Gastrocnemius medialis (tissue), 4 donors: ENCODE measurements around the gene GPRIN3. TPM values are rescaled to one million over a fixed set of nuclear protein-coding genes. Genes with fewer than 3 reads are reported as not detected.

Experiments
- ATAC-seq, 2 donors: fragments of 150-250 bp; one replicate each; pipeline ENCODE4 v1.9.1; 2016
- DNase-seq, 2 donors: peaks; one replicate each; pipeline ENCODE4 v3.0.0-alpha.2; 2019
- H3K27ac ChIP-seq, 4 donors: fragments of 200-600 bp; sonication (generic); 1 replicate in 1 of 4; 2 replicates in 3 of 4; pipeline ENCODE4 v1.5.1; 2016 to 2018; ENCODE audit warnings: mild to moderate bottlenecking in 2 of 4, moderate library complexity in 1 of 4
- H3K27me3 ChIP-seq, 3 donors: fragments of 200-600 bp; sonication (generic) in 2 of 3; 1 replicate in 1 of 3; 2 replicates in 2 of 3; pipeline versions ENCODE4 v1.5.1 to v1.6.0; 2016 to 2019; ENCODE audit warnings: mild to moderate bottlenecking in 1 of 3, moderate library complexity in 1 of 3
- H3K36me3 ChIP-seq, 2 donors: fragments of 200-600 bp; sonication (generic) in 1 of 2; one replicate each; pipeline ENCODE4 v1.5.1; 2017 to 2018
- H3K4me1 ChIP-seq, 2 donors: fragments of 200-600 bp; sonication (generic) in 1 of 2; one replicate each; pipeline ENCODE4 v1.5.1; 2016 to 2017; ENCODE audit warnings: mild to moderate bottlenecking in 2 of 2
- H3K4me3 ChIP-seq, 4 donors: fragments of 200-600 bp; sonication (generic) in 3 of 4; 1 replicate in 1 of 4; 2 replicates in 3 of 4; pipeline ENCODE4 v1.5.1; 2016 to 2019; ENCODE audit warnings: mild to moderate bottlenecking in 2 of 4
- H3K9me3 ChIP-seq, 3 donors: fragments of 200-600 bp; sonication (generic) in 2 of 3; 1 replicate in 1 of 3; 2 replicates in 2 of 3; pipeline ENCODE4 v1.5.1; 2016 to 2019
- POLR2A ChIP-seq, 2 donors: fragments of 450-650 bp; IDR thresholded peaks; one replicate each; pipeline ENCODE4 v1.6.1; 2017; ENCODE audit warnings: antibody characterized with exemption in 2 of 2, mild to moderate bottlenecking in 2 of 2, moderate library complexity in 2 of 2
- in situ Hi-C, 4 donors: fragments of 200-750 bp; cut with MboI; loops; one replicate each; pipeline versions ENCODE4 v1.15.0 to v1.8.0; 2017; ENCODE audit warnings: low sequenced_read_pairs in 4 of 4
- intact Hi-C: fragments of 100-400 bp; cut with DNase I; formaldehyde crosslinking; loops from one replicate; pipeline ENCODE4 v1.15.1; 2023; ENCODE audit warnings: low total_unique reads
- total RNA-seq, 4 donors: library from RNA; depleted of rRNA; stranded (reverse); fragments of >200 nt; gene quantifications; one replicate each; pipeline versions ENCODE4 v1.1.0 to v1.2.3, GENCODE V29; 2016
- TF ChIP-seq, protein P1 (sequence below), 5 experiments: fragments of 450-650 bp in 3 of 5; fragments of 200-600 bp in 2 of 5; sonication (generic) in 2 of 5; IDR thresholded peaks in 4 of 5; conservative IDR thresholded peaks in 1 of 5; 1 replicate in 4 of 5; 2 replicates in 1 of 5; pipeline ENCODE4 v1.5.1; 2016 to 2019; ENCODE audit warnings: antibody characterized with exemption in 5 of 5, mild to moderate bottlenecking in 3 of 5, moderate library complexity in 3 of 5

GPRIN3 gene
- total RNA-seq, 4 donors from 2014 or later: 1.2 to 3.1 (median 1.8) TPM

DNA sequence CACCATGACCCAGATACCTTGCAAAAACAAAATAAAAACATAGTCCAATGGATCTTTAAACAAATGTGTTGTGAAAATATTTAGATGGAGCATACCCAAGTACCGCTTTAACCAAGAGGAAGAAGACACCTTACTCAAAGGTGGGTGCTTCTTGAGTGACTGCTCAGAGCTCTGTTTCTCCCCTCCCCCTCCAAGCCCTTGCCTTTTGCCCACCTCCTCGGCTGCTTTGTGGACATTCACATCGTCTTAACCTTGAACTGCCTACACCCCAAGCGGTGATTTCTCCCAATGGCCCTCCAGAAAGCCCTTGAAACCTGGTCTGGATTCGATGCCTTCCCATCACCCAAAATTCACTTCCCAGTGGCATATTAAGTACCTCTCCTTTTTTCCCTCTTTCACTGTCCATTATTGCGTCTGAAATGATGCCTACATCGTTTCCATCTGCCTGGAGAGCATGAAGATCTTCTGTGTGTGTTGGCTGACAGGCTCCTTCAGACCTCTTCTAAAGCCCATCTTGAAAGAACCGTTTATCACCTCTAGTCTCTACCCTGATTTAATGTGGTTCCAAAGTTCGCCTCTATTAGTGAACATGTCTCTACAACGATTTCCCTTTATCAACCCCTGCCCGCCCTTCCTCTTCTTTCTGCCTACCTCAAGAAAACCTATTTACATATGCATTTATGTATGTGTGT, 968 bp downstream of the GPRIN3 start:
- no peak for DNase-seq
- no peak for TF ChIP-seq POLR2A (IDR thresholded peaks at IDR 0.05)
- Histone ChIP-seq H3K4me3 (peak overlapping the region; percentile 54 to 74 (median 58)), H3K9me3 (no peaks in the 10 kb centered on the region), H3K4me1 (no peaks in the 10 kb centered on the region), H3K36me3 (no peaks in the 10 kb centered on the region), H3K27me3 (peaks cover 6 to 22% (median 14%) of the 10 kb centered on the region in 3 donors), H3K27ac (peak overlapping the region in 3 of 4 donors; percentile 34 to 56 (median 35))
- intact Hi-C loops (loop anchor here (10.0 kb wide), 1 partner anchor 108 kb away; no protein-coding TSS in a partner anchor), in situ Hi-C loops (no loop called here)
- no peak for ATAC-seq

DNA sequence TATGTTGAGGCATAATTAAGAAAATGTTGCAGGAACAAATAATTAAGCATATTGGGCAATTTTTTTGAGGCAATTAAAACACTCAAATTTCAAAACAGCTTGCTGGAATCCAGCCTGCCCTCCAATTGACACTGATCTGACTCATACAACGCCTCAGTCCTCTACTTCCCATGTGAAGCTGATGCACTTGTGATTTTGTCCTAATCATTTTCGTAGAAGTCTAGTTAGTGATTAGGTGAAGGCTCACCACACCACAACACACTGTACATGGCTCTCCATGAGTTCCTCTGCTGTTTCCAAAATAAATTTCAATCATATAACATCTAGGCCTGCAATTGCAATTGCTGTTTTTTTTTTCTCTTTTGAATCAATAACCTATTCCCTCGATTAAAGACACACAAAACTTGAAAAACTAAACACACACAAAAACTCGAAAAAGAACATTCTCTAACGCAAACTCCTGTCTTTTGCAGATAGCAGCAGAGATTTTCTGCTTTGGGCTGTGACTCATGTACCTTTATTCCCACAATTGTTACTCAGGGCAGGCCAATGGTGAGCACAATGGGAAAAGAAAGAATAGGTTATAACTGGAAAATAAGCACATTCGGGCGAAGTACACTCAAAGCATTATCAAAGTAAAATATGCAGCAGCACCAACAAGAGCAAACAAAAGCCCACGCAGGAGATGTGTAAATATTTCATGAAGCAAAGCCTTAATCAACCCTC, 1.7 kb downstream of the GPRIN3 start:
- no peaks in the 10 kb centered on the region for H3K36me3 ChIP-seq
- intact Hi-C loops (loop anchor here (10.0 kb wide), 1 partner anchor 109 kb away; no protein-coding TSS in a partner anchor), in situ Hi-C loops (no loop called here)
- H3K9me3 ChIP-seq: no peaks in the 10 kb centered on the region
- peak overlapping the region in 3 of 4 donors; percentile 54 to 74 (median 57) for H3K4me3 ChIP-seq
- ATAC-seq: no peak
- H3K27ac ChIP-seq: no peak overlapping the region
- H3K4me1 ChIP-seq: no peaks in the 10 kb centered on the region
- no peak for TF ChIP-seq POLR2A (IDR thresholded peaks at IDR 0.05)
- TF ChIP-seq, protein P1, sequence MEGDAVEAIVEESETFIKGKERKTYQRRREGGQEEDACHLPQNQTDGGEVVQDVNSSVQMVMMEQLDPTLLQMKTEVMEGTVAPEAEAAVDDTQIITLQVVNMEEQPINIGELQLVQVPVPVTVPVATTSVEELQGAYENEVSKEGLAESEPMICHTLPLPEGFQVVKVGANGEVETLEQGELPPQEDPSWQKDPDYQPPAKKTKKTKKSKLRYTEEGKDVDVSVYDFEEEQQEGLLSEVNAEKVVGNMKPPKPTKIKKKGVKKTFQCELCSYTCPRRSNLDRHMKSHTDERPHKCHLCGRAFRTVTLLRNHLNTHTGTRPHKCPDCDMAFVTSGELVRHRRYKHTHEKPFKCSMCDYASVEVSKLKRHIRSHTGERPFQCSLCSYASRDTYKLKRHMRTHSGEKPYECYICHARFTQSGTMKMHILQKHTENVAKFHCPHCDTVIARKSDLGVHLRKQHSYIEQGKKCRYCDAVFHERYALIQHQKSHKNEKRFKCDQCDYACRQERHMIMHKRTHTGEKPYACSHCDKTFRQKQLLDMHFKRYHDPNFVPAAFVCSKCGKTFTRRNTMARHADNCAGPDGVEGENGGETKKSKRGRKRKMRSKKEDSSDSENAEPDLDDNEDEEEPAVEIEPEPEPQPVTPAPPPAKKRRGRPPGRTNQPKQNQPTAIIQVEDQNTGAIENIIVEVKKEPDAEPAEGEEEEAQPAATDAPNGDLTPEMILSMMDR (IDR thresholded peaks at IDR 0.05 in 4 of 5, conservative IDR thresholded peaks at IDR 0.05 in 1 of 5): no peak
- peaks cover 6 to 22% (median 14%) of the 10 kb centered on the region in 3 donors for H3K27me3 ChIP-seq
- DNase-seq: no peak

DNA sequence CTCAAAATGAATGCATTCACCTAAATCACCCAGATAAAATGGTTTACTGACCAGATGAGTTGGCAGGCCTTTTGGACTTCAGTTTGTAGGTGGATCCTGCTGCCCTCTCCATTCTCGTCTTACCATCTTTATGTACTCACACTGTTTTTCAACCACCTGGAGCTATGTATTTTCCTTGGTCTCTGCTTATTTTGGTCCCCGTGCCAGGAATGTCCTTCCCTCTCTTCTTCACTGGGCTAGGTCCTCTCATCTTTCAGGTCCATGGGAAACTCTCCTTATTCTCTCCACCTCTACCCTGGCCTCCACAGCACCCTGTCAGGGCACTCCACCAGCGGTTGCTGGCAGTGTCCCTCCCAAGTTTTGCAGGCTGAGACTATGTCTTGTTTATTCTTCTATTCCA, 2.6 kb downstream of the GPRIN3 start:
- Histone ChIP-seq H3K27ac (no peak overlapping the region), H3K4me1 (no peaks in the 10 kb centered on the region), H3K4me3 (peak overlapping the region in 3 of 4 donors; percentile 5 to 54 (median 11)), H3K9me3 (no peaks in the 10 kb centered on the region), H3K27me3 (peaks cover 6 to 22% (median 14%) of the 10 kb centered on the region in 3 donors), H3K36me3 (no peaks in the 10 kb centered on the region)
- intact Hi-C loops (loop anchor here (10.0 kb wide), 1 partner anchor 110 kb away; no protein-coding TSS in a partner anchor), in situ Hi-C loops (no loop called here)
- ATAC-seq: no peak
- no peak for DNase-seq
- TF ChIP-seq POLR2A (IDR thresholded peaks at IDR 0.05): no peak
- TF ChIP-seq, protein P1 (IDR thresholded peaks at IDR 0.05 in 4 of 5, conservative IDR thresholded peaks at IDR 0.05 in 1 of 5): no peak

DNA sequence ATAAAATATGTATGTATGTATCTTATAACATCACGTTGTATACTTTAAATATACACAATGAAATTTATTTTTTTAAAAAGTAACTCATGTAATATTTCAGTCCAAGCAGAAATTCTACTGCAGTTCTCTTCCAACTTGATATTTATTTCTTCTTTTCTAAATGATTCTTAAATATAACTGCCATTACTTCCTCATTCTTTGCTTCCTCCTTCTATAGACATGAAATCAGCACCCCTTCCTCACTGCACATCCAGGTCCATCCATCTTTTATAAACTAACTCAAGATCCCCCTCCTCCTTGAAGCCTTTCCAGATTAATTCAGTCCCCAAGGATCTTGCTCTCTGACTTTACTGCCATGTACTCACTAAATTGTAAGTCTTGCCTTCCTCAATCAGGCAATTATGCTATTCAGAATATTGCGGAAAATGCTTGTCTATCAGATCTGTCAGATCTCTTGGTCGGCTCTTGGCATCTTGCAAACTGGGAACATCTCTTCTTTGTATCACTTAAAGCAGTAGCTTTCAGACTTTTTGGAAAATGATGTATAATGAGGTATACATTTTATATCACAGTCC, 3.7 kb downstream of the GPRIN3 start:
- Histone ChIP-seq H3K4me1 (no peaks in the 10 kb centered on the region), H3K4me3 (no peak overlapping the region), H3K9me3 (no peaks in the 10 kb centered on the region), H3K36me3 (no peaks in the 10 kb centered on the region), H3K27ac (no peak overlapping the region), H3K27me3 (peaks cover 6 to 20% (median 14%) of the 10 kb centered on the region in 3 donors)
- TF ChIP-seq POLR2A (IDR thresholded peaks at IDR 0.05): no peak
- TF ChIP-seq, protein P1 (IDR thresholded peaks at IDR 0.05 in 4 of 5, conservative IDR thresholded peaks at IDR 0.05 in 1 of 5): no peak
- no peak for DNase-seq
- ATAC-seq: no peak
- in situ Hi-C loops: no loop called here
- intact Hi-C loops: loop anchor here (10.0 kb wide), 1 partner anchor 111 kb away; no protein-coding TSS in a partner anchor
